GM13976 (cell line): ENCODE data around the gene TSPOAP1.

Source experiments
- DNase-seq: peaks from one replicate; pipeline ENCODE4 v3.0.0; 2012; ENCODE audit warnings: low spot score
- CTCF ChIP-seq: IDR thresholded peaks from 2 replicates; pipeline ENCODE4 v1.5.1; 2012; ENCODE audit warnings: borderline replicate concordance, mild to moderate bottlenecking; ENCODE audit not compliant: insufficient read depth; ENCODE audit errors: extremely low read depth, missing control alignments, control extremely low read depth
- in situ Hi-C: fragments of 300-500 bp; cut with MboI; formaldehyde crosslinking; loops from one replicate; pipeline ENCODE4 v1.12.0; 2022; ENCODE audit warnings: low sequenced_read_pairs, mixed read lengths, inconsistent platforms; ENCODE audit not compliant: unreplicated experiment

Gene TSPOAP1

GRCh38 chr17:58307468-58308172 lies 21.0 kb downstream of the TSPOAP1 start:
- TF ChIP-seq CTCF: no peak
- in situ Hi-C loops: loop anchor here (5.0 kb wide), 1 partner anchor 140 kb away; no protein-coding TSS in a partner anchor
- peak; percentile 22 for DNase-seq

- in situ Hi-C loops: loop anchor here (5.0 kb wide), 1 partner anchor 141 kb away; no protein-coding TSS in a partner anchor
- peak; percentile 18 for DNase-seq
- TF ChIP-seq CTCF: no peak
Observed at GRCh38 chr17:58306131-58306951, 22.3 kb downstream of the TSPOAP1 start.

GRCh38 chr17:58305626-58306025 lies 23.0 kb downstream of the TSPOAP1 start:
- TF ChIP-seq CTCF: no peak
- in situ Hi-C loops: loop anchor here (5.0 kb wide), 1 partner anchor 142 kb away; no protein-coding TSS in a partner anchor
- peak; percentile 30 for DNase-seq

GRCh38 chr17:58304750-58305486 lies 23.7 kb downstream of the TSPOAP1 start:
- in situ Hi-C loops: loop anchor here (5.0 kb wide), 1 partner anchor 142 kb away; no protein-coding TSS in a partner anchor
- TF ChIP-seq CTCF: no peak
- peak; percentile 41 for DNase-seq

- DNase-seq: peak; percentile 93
- TF ChIP-seq CTCF: peak; percentile 68
Observed at GRCh38 chr17:58303971-58304749, 24.4 kb downstream of the TSPOAP1 start.

More at GRCh38 chr17:58303971-58304749, 24.4 kb downstream of the TSPOAP1 start:
- in situ Hi-C loops: no loop called here
